ENCODE measurements around the gene RPL41.

DNA sequence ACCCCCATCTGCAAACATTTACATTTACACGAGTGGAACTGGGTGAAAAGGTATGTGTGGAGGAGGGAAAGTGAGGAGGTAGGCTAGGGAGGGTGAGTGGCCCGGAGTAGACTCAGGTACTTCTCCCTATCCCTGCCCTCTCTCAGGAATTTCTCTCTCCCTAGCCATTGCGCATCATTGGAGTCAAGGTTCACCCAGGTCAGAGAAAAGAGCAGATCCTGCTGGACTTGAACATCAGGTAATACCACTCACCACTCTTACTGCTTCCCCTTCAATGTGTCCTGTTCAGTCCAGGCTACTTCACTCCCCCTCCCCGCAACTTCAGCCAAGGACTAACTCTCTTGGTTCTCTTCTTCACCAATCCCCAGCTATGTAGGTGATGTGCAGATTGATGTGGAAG is 14.4 kb downstream of the RPL41 start:
- TF ChIP-seq POLR2A (IDR thresholded peaks at IDR 0.05; ENCODE audit: low read depth, low read length): no peak
- TF ChIP-seq POLR2AphosphoS5 (IDR thresholded peaks at IDR 0.05; ENCODE audit: low read depth, low read length): no peak
